ENCODE results near the gene IRF2. TPM values are rescaled to one million over a fixed set of nuclear protein-coding genes. Genes with fewer than 3 reads are reported as not detected.
"Not testable (repeated sequence)": the region's sequence is repeated elsewhere in the genome, so short reads cannot be mapped to it uniquely, and the experiment has no call there.

The IRF2 gene
- total RNA-seq, 1 donor from 2014 or later: 19.7 TPM

DNA sequence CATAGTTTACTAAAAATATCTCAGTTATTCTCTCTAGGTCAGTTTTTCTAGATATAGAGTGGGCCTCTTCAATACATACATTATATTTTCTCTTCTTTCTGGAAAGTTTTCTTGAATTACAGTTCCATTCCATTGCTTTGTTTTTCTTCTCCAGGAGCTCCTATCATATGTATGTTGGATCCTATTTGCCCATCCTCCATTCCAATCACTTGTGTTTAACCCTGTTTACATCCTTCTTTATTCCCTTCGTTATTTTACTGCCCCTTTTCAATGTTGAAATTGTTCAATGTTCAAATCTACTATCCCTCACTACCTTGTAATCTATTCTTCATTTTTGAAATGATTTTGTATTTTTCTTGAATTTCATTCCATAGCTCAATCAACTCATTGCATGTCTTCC, 97.4 kb downstream of the IRF2 start:
- peaks cover 7% of the 10 kb centered on the region for H3K4me1 Mint-ChIP-seq (ENCODE audit: unreplicated experiment)
- H3K4me3 Mint-ChIP-seq: no peak overlapping the region
- H3K36me3 Mint-ChIP-seq: no peaks in the 10 kb centered on the region
- DNase-seq (ENCODE audit: extremely low spot score, unreplicated experiment): no peak
- peaks cover 10% of the 10 kb centered on the region for H3K9me3 Mint-ChIP-seq
- H3K27me3 Mint-ChIP-seq: no peaks in the 10 kb centered on the region
- TF ChIP-seq, protein P1, sequence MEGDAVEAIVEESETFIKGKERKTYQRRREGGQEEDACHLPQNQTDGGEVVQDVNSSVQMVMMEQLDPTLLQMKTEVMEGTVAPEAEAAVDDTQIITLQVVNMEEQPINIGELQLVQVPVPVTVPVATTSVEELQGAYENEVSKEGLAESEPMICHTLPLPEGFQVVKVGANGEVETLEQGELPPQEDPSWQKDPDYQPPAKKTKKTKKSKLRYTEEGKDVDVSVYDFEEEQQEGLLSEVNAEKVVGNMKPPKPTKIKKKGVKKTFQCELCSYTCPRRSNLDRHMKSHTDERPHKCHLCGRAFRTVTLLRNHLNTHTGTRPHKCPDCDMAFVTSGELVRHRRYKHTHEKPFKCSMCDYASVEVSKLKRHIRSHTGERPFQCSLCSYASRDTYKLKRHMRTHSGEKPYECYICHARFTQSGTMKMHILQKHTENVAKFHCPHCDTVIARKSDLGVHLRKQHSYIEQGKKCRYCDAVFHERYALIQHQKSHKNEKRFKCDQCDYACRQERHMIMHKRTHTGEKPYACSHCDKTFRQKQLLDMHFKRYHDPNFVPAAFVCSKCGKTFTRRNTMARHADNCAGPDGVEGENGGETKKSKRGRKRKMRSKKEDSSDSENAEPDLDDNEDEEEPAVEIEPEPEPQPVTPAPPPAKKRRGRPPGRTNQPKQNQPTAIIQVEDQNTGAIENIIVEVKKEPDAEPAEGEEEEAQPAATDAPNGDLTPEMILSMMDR (conservative IDR thresholded peaks at IDR 0.05): no peak
- H3K27ac Mint-ChIP-seq: no peak overlapping the region

DNA sequence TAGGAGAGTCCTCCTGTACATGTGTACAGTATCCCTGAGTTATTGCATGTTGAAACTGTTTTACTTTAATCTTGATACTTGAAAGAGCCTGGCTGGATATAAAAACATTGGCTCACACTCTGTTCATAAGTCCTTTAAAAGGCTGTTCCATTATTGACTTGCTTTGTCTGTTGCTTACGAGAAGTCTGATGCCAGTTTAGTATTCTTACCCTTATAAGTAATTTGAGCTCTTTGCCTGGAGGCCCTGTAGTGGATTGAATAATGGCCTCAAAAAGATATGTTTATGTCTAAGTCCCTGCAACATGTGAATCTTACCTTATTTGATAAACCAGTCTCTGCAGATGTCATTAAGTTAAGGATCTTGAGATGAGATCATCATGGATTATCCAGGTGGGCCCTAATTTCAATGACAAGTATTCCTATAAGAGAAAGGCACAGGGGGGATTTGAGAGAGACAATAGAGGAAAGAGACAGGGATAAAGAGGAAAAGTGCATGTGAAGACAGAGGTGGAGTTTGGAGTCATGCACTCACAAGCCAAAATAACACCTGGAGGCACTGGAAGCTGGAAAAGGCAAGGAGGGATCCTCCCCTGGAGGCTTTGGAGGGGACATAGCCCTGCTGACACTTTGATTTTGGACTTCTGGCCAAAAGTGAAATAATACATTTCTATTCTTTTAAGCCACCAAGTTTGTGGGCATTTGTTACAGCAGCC, 98.1 kb downstream of the IRF2 start:
- peak overlapping the region; percentile 11 for H3K4me3 Mint-ChIP-seq
- no peaks in the 10 kb centered on the region for H3K36me3 Mint-ChIP-seq
- no peaks in the 10 kb centered on the region for H3K27me3 Mint-ChIP-seq
- TF ChIP-seq, protein P1 (conservative IDR thresholded peaks at IDR 0.05): no peak
- H3K9me3 Mint-ChIP-seq: peaks cover 10% of the 10 kb centered on the region
- no peak overlapping the region for H3K27ac Mint-ChIP-seq
- peaks cover 5% of the 10 kb centered on the region for H3K4me1 Mint-ChIP-seq (ENCODE audit: unreplicated experiment)
- DNase-seq (ENCODE audit: extremely low spot score, unreplicated experiment): no peak

DNA sequence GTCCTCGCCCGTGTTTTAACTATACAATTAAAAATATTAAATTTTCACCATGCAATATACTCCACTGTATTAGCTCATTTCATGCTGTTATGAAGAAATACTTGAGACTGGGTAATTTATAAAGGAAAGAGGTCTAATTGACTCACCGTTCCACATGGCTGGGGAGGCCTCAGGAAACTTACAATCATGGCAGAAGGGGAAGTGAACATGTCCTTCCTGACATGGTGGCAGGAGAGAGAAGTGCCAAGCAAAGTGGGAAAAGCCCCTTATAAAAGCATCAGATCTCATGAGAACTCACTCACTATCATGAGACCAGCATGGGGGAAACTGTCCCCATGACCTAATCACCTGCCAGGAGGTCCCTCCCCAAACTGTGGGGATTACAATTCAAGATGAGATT, 98.7 kb downstream of the IRF2 start:
- DNase-seq (ENCODE audit: extremely low spot score, unreplicated experiment); H3K36me3 Mint-ChIP-seq; H3K27me3 Mint-ChIP-seq; H3K27ac Mint-ChIP-seq; H3K4me3 Mint-ChIP-seq; H3K4me1 Mint-ChIP-seq (ENCODE audit: unreplicated experiment): not testable (repeated sequence)
- peaks cover 10% of the 10 kb centered on the region for H3K9me3 Mint-ChIP-seq

DNA sequence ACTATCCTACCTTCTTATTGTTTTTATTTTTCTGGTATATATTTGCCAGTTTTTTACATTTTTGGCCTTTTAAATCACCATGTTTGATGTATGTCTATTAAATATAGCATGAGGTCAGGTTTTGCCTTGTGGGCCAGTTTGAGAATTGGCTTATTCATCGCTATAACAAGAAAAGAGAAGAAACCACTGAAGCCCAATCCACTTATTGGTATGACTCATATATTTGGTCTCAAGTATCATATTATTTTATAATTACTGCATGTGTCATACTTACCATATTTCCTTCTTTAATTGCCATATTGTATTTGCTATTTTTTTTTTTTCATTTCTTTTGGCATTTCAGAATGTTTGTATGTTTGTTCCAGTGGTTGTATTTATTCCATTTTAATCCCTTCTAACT, 99.3 kb downstream of the IRF2 start:
- no peaks in the 10 kb centered on the region for H3K27me3 Mint-ChIP-seq
- H3K36me3 Mint-ChIP-seq: no peaks in the 10 kb centered on the region
- peaks cover 10% of the 10 kb centered on the region for H3K4me1 Mint-ChIP-seq (ENCODE audit: unreplicated experiment)
- no peak overlapping the region for H3K4me3 Mint-ChIP-seq
- no peak for DNase-seq (ENCODE audit: extremely low spot score, unreplicated experiment)
- TF ChIP-seq, protein P1 (conservative IDR thresholded peaks at IDR 0.05): no peak
- H3K27ac Mint-ChIP-seq: no peak overlapping the region
- peaks cover 10% of the 10 kb centered on the region for H3K9me3 Mint-ChIP-seq

DNA sequence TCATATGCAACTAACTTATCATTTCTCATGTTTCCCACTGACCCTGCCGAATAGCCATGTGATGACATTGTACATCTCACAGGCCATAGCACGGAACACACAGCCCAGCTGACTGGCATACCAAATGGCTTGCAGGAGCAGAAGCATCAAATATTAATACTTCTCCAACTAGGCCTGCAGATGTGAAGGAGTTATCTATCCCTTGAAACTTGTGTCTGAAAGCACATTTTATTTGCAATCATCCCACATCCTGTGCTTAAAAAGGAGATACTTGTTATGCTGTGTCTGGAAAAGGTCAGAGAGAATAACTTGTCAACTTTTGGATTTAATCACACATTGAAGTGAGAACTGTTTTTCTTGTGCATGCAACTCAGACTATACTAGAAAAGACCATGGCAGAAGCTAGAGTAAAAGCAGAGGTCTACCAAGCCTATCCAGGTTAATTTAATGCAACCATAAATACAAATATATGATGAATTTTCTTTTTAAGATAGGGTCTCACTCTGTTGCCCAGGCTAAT, 100.4 kb downstream of the IRF2 start:
- Mint-ChIP-seq H3K4me3 (no peak overlapping the region), H3K27me3 (no peaks in the 10 kb centered on the region), H3K9me3 (peaks cover 10% of the 10 kb centered on the region), H3K36me3 (no peaks in the 10 kb centered on the region), H3K4me1 (ENCODE audit: unreplicated experiment) (peaks cover 10% of the 10 kb centered on the region), H3K27ac (no peak overlapping the region)
- TF ChIP-seq, protein P1 (conservative IDR thresholded peaks at IDR 0.05): no peak
- no peak for DNase-seq (ENCODE audit: extremely low spot score, unreplicated experiment)

DNA sequence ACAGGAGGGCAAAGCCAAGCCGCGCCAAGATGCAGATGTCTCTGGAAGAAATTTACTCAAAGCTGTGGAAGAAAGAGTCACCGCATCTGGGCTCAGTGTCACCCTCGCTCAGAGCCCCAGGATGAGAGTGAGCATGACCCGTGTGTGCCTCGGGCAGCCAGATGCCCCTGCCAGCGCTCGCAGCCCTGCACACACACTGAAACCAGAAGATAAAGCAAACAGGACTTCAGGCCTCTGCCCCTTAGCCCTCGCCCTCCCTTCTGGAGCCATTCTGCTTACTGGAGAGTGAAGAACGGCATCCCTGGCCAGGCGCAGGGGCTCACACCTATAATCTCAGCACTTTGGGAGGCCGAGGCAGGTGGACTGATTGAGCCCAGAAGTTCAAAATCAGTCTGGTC, 103.0 kb downstream of the IRF2 start:
- Mint-ChIP-seq H3K9me3 (peaks cover 12% of the 10 kb centered on the region), H3K4me1 (ENCODE audit: unreplicated experiment) (peaks cover 14% of the 10 kb centered on the region), H3K27me3 (no peaks in the 10 kb centered on the region), H3K27ac (no peak overlapping the region), H3K4me3 (no peak overlapping the region), H3K36me3 (no peaks in the 10 kb centered on the region)
- TF ChIP-seq, protein P1 (conservative IDR thresholded peaks at IDR 0.05): no peak
- DNase-seq (ENCODE audit: extremely low spot score, unreplicated experiment): no peak

Data from type B pancreatic cell (in vitro differentiated cells).